ENCODE results near the gene ERICH2.

The ERICH2 gene

GRCh38 chr2:170840717-170841210 is 70.6 kb downstream of the ERICH2 start:
- no peak overlapping the region for H3K27ac ChIP-seq (ENCODE audit: low read depth, low read length)
- no peaks in the 10 kb centered on the region for H3K36me3 ChIP-seq (ENCODE audit: control insufficient read depth in 1 of 2, insufficient read depth in 2 of 2, low read length in 2 of 2)
- no peaks in the 10 kb centered on the region for H3K4me1 ChIP-seq (ENCODE audit: control insufficient read depth in 1 of 2, insufficient read depth in 2 of 2, low read length in 2 of 2)
- H3K9me3 ChIP-seq (ENCODE audit: control insufficient read depth in 1 of 2, low read length in 2 of 2) = no peaks in the 10 kb centered on the region
- no peak overlapping the region for H3K9ac ChIP-seq (ENCODE audit: low read depth in 1 of 2, low read length in 2 of 2)
- H3K4me3 ChIP-seq (ENCODE audit: low read depth in 1 of 2, low read length in 2 of 2) = no peak overlapping the region
- H3K27me3 ChIP-seq (ENCODE audit: control insufficient read depth in 1 of 2, insufficient read depth in 2 of 2, low read length in 2 of 2) = peaks cover 9 to 11% of the 10 kb centered on the region in 2 donors

GRCh38 chr2:170842785-170843184 is 72.6 kb downstream of the ERICH2 start:
- no peak overlapping the region for H3K9ac ChIP-seq (ENCODE audit: low read depth in 1 of 2, low read length in 2 of 2)
- no peaks in the 10 kb centered on the region for H3K4me1 ChIP-seq (ENCODE audit: control insufficient read depth in 1 of 2, insufficient read depth in 2 of 2, low read length in 2 of 2)
- H3K4me3 ChIP-seq (ENCODE audit: low read depth in 1 of 2, low read length in 2 of 2) = no peak overlapping the region
- H3K27ac ChIP-seq (ENCODE audit: low read depth, low read length) = no peak overlapping the region
- no peaks in the 10 kb centered on the region for H3K36me3 ChIP-seq (ENCODE audit: control insufficient read depth in 1 of 2, insufficient read depth in 2 of 2, low read length in 2 of 2)
- H3K27me3 ChIP-seq (ENCODE audit: control insufficient read depth in 1 of 2, insufficient read depth in 2 of 2, low read length in 2 of 2) = peaks cover 5 to 7% of the 10 kb centered on the region in 2 donors
- no peaks in the 10 kb centered on the region for H3K9me3 ChIP-seq (ENCODE audit: control insufficient read depth in 1 of 2, low read length in 2 of 2)

- H3K4me3 ChIP-seq (ENCODE audit: low read depth in 1 of 2, low read length in 2 of 2) = no peak overlapping the region
- peaks cover 5 to 7% of the 10 kb centered on the region in 2 donors for H3K27me3 ChIP-seq (ENCODE audit: control insufficient read depth in 1 of 2, insufficient read depth in 2 of 2, low read length in 2 of 2)
- H3K27ac ChIP-seq (ENCODE audit: low read depth, low read length) = no peak overlapping the region
- H3K4me1 ChIP-seq (ENCODE audit: control insufficient read depth in 1 of 2, insufficient read depth in 2 of 2, low read length in 2 of 2) = no peaks in the 10 kb centered on the region
- no peaks in the 10 kb centered on the region for H3K36me3 ChIP-seq (ENCODE audit: control insufficient read depth in 1 of 2, insufficient read depth in 2 of 2, low read length in 2 of 2)
- H3K9ac ChIP-seq (ENCODE audit: low read depth in 1 of 2, low read length in 2 of 2) = no peak overlapping the region
- H3K9me3 ChIP-seq (ENCODE audit: control insufficient read depth in 1 of 2, low read length in 2 of 2) = no peaks in the 10 kb centered on the region
These were observed 73.5 kb downstream of the ERICH2 start for GRCh38 chr2:170843656-170844055.

- H3K27me3 ChIP-seq (ENCODE audit: control insufficient read depth in 1 of 2, insufficient read depth in 2 of 2, low read length in 2 of 2) = peaks cover 5 to 7% of the 10 kb centered on the region in 2 donors
- H3K4me3 ChIP-seq (ENCODE audit: low read depth in 1 of 2, low read length in 2 of 2) = no peak overlapping the region
- no peak overlapping the region for H3K9ac ChIP-seq (ENCODE audit: low read depth in 1 of 2, low read length in 2 of 2)
- H3K27ac ChIP-seq (ENCODE audit: low read depth, low read length) = no peak overlapping the region
- H3K9me3 ChIP-seq (ENCODE audit: control insufficient read depth in 1 of 2, low read length in 2 of 2) = no peaks in the 10 kb centered on the region
- no peaks in the 10 kb centered on the region for H3K36me3 ChIP-seq (ENCODE audit: control insufficient read depth in 1 of 2, insufficient read depth in 2 of 2, low read length in 2 of 2)
- H3K4me1 ChIP-seq (ENCODE audit: control insufficient read depth in 1 of 2, insufficient read depth in 2 of 2, low read length in 2 of 2) = no peaks in the 10 kb centered on the region
These were observed 75.2 kb downstream of the ERICH2 start for GRCh38 chr2:170845343-170845742.

- Histone ChIP-seq H3K9ac (ENCODE audit: low read depth in 1 of 2, low read length in 2 of 2) (no peak overlapping the region), H3K4me1 (ENCODE audit: control insufficient read depth in 1 of 2, insufficient read depth in 2 of 2, low read length in 2 of 2) (no peaks in the 10 kb centered on the region), H3K27me3 (ENCODE audit: control insufficient read depth in 1 of 2, insufficient read depth in 2 of 2, low read length in 2 of 2) (peaks cover 5 to 7% of the 10 kb centered on the region in 2 donors), H3K27ac (ENCODE audit: low read depth, low read length) (no peak overlapping the region), H3K9me3 (ENCODE audit: control insufficient read depth in 1 of 2, low read length in 2 of 2) (no peaks in the 10 kb centered on the region), H3K4me3 (ENCODE audit: low read depth in 1 of 2, low read length in 2 of 2) (no peak overlapping the region), H3K36me3 (ENCODE audit: control insufficient read depth in 1 of 2, insufficient read depth in 2 of 2, low read length in 2 of 2) (no peaks in the 10 kb centered on the region)
These were observed 76.1 kb downstream of the ERICH2 start for GRCh38 chr2:170846314-170846713.

- H3K4me3 ChIP-seq (ENCODE audit: low read depth in 1 of 2, low read length in 2 of 2) = no peak overlapping the region
- H3K27ac ChIP-seq (ENCODE audit: low read depth, low read length) = no peak overlapping the region
- no peaks in the 10 kb centered on the region for H3K36me3 ChIP-seq (ENCODE audit: control insufficient read depth in 1 of 2, insufficient read depth in 2 of 2, low read length in 2 of 2)
- H3K9me3 ChIP-seq (ENCODE audit: control insufficient read depth in 1 of 2, low read length in 2 of 2) = no peaks in the 10 kb centered on the region
- no peak overlapping the region for H3K9ac ChIP-seq (ENCODE audit: low read depth in 1 of 2, low read length in 2 of 2)
- peaks cover 5 to 7% of the 10 kb centered on the region in 2 donors for H3K27me3 ChIP-seq (ENCODE audit: control insufficient read depth in 1 of 2, insufficient read depth in 2 of 2, low read length in 2 of 2)
- no peaks in the 10 kb centered on the region for H3K4me1 ChIP-seq (ENCODE audit: control insufficient read depth in 1 of 2, insufficient read depth in 2 of 2, low read length in 2 of 2)
These were observed 77.5 kb downstream of the ERICH2 start for GRCh38 chr2:170847716-170848115.
